ENCODE measurements around the gene PKHD1. TPM values are rescaled to one million over a fixed set of nuclear protein-coding genes. Genes with fewer than 3 reads are reported as not detected.

The PKHD1 gene
- total RNA-seq, 1 donor from 2014 or later = not detected

- no peaks in the 10 kb centered on the region for H3K9me3 Mint-ChIP-seq (ENCODE audit: low read depth)
- no peaks in the 10 kb centered on the region for H3K36me3 Mint-ChIP-seq (ENCODE audit: low read depth)
- no peak overlapping the region for H3K4me3 Mint-ChIP-seq (ENCODE audit: unreplicated experiment)
- no peak for TF ChIP-seq CTCF (IDR thresholded peaks at IDR 0.05)
- no peaks in the 10 kb centered on the region for H3K4me1 Mint-ChIP-seq (ENCODE audit: low read depth)
- DNase-seq (ENCODE audit: low spot score) = no peak
- H3K27me3 Mint-ChIP-seq (ENCODE audit: low read depth) = peaks cover 42% of the 10 kb centered on the region
- no peak overlapping the region for H3K27ac Mint-ChIP-seq (ENCODE audit: unreplicated experiment)
These were observed 45.9 kb upstream of the PKHD1 start for GRCh38 chr6:52133324-52133723.

- Mint-ChIP-seq H3K4me3 (ENCODE audit: unreplicated experiment) (no peak overlapping the region), H3K4me1 (ENCODE audit: low read depth) (no peaks in the 10 kb centered on the region), H3K9me3 (ENCODE audit: low read depth) (no peaks in the 10 kb centered on the region), H3K27me3 (ENCODE audit: low read depth) (peaks cover 38% of the 10 kb centered on the region), H3K36me3 (ENCODE audit: low read depth) (no peaks in the 10 kb centered on the region), H3K27ac (ENCODE audit: unreplicated experiment) (no peak overlapping the region)
- no peak for TF ChIP-seq CTCF (IDR thresholded peaks at IDR 0.05)
- no peak for DNase-seq (ENCODE audit: low spot score)
These were observed 44.9 kb upstream of the PKHD1 start for GRCh38 chr6:52132292-52132691.

- no peaks in the 10 kb centered on the region for H3K36me3 Mint-ChIP-seq (ENCODE audit: low read depth)
- TF ChIP-seq CTCF (IDR thresholded peaks at IDR 0.05) = no peak
- no peak overlapping the region for H3K4me3 Mint-ChIP-seq (ENCODE audit: unreplicated experiment)
- no peak overlapping the region for H3K27ac Mint-ChIP-seq (ENCODE audit: unreplicated experiment)
- H3K27me3 Mint-ChIP-seq (ENCODE audit: low read depth) = peaks cover 27% of the 10 kb centered on the region
- DNase-seq (ENCODE audit: low spot score) = no peak
- H3K4me1 Mint-ChIP-seq (ENCODE audit: low read depth) = no peaks in the 10 kb centered on the region
- no peaks in the 10 kb centered on the region for H3K9me3 Mint-ChIP-seq (ENCODE audit: low read depth)
These were observed 43.0 kb upstream of the PKHD1 start for GRCh38 chr6:52130440-52130839.

- Mint-ChIP-seq H3K27ac (ENCODE audit: unreplicated experiment) (no peak overlapping the region), H3K4me1 (ENCODE audit: low read depth) (no peaks in the 10 kb centered on the region), H3K9me3 (ENCODE audit: low read depth) (no peaks in the 10 kb centered on the region), H3K27me3 (ENCODE audit: low read depth) (peaks cover 25% of the 10 kb centered on the region), H3K36me3 (ENCODE audit: low read depth) (no peaks in the 10 kb centered on the region), H3K4me3 (ENCODE audit: unreplicated experiment) (no peak overlapping the region)
- no peak for TF ChIP-seq CTCF (IDR thresholded peaks at IDR 0.05)
- no peak for DNase-seq (ENCODE audit: low spot score)
These were observed 40.5 kb upstream of the PKHD1 start for GRCh38 chr6:52127957-52128356.

- H3K4me1 Mint-ChIP-seq (ENCODE audit: low read depth) = no peaks in the 10 kb centered on the region
These were observed 38.8 kb upstream of the PKHD1 start for GRCh38 chr6:52126231-52126630.

More at GRCh38 chr6:52126231-52126630, 38.8 kb upstream of the PKHD1 start:
- Mint-ChIP-seq H3K4me3 (ENCODE audit: unreplicated experiment) (no peak overlapping the region), H3K9me3 (ENCODE audit: low read depth) (no peaks in the 10 kb centered on the region), H3K27me3 (ENCODE audit: low read depth) (peaks cover 21% of the 10 kb centered on the region), H3K36me3 (ENCODE audit: low read depth) (no peaks in the 10 kb centered on the region), H3K27ac (ENCODE audit: unreplicated experiment) (no peak overlapping the region)
- TF ChIP-seq CTCF (IDR thresholded peaks at IDR 0.05) = no peak
- no peak for DNase-seq (ENCODE audit: low spot score)
